Glutamatergic neuron (in vitro differentiated cells): Measurements from ENCODE around the gene MS4A2. TPM values are rescaled to one million over a fixed set of nuclear protein-coding genes. Genes with fewer than 3 reads are reported as not detected.
"Not testable (repeated sequence)": the region's sequence is repeated elsewhere in the genome, so short reads cannot be mapped to it uniquely, and the experiment has no call there.

Experiments used
- DNase-seq: peaks from one replicate; pipeline ENCODE4 v3.0.0; 2022
- H3K27ac Mint-ChIP-seq: one replicate; pipeline ENCODE4 v1.8.0; 2020; ENCODE audit warnings: mild to moderate bottlenecking, mixed read lengths, inconsistent platforms; ENCODE audit not compliant: unreplicated experiment
- H3K27me3 Mint-ChIP-seq: one replicate; pipeline ENCODE4 v1.8.0; 2020; ENCODE audit warnings: mild to moderate bottlenecking, moderate library complexity, mixed read lengths, inconsistent platforms; ENCODE audit not compliant: unreplicated experiment
- H3K36me3 Mint-ChIP-seq: one replicate; pipeline ENCODE4 v1.8.0; 2020; ENCODE audit warnings: mild to moderate bottlenecking, mixed read lengths, inconsistent platforms; ENCODE audit not compliant: unreplicated experiment
- H3K4me1 Mint-ChIP-seq: one replicate; pipeline ENCODE4 v1.8.0; 2020; ENCODE audit warnings: mild to moderate bottlenecking, low read depth, mixed read lengths, inconsistent platforms; ENCODE audit not compliant: unreplicated experiment
- H3K4me3 Mint-ChIP-seq: one replicate; pipeline ENCODE4 v1.8.0; 2020; ENCODE audit warnings: mild to moderate bottlenecking, mixed read lengths, inconsistent platforms; ENCODE audit not compliant: unreplicated experiment
- H3K9me3 Mint-ChIP-seq: one replicate; pipeline ENCODE4 v1.8.0; 2020; ENCODE audit warnings: mild to moderate bottlenecking, moderate library complexity, mixed read lengths, inconsistent platforms; ENCODE audit not compliant: unreplicated experiment
- CTCF ChIP-seq: fragments of 200-600 bp; sonication (generic); IDR thresholded peaks from one replicate; pipeline ENCODE4 v1.5.0; 2021; ENCODE audit not compliant: partially characterized antibody, unreplicated experiment
- total RNA-seq: library from RNA; stranded (reverse); fragmentation: NEBNext Ultra II Directional; extraction: Animal tissue kit (Norgen Biotek cat#: 25700); gene quantifications from one replicate; pipeline ENCODE4 v1.2.1, GENCODE V29; 2021; ENCODE audit not compliant: unreplicated experiment

Gene MS4A2
- total RNA-seq, 1 donor from 2014 or later, result not detected

GRCh38 chr11:60100516-60100915 lies 12.1 kb downstream of the MS4A2 start:
- Mint-ChIP-seq H3K27ac (no peak overlapping the region), H3K9me3 (peaks cover 2% of the 10 kb centered on the region), H3K27me3 (no peaks in the 10 kb centered on the region), H3K4me1 (no peaks in the 10 kb centered on the region), H3K4me3 (no peak overlapping the region), H3K36me3 (no peaks in the 10 kb centered on the region)
- no peak for TF ChIP-seq CTCF
- no peak for DNase-seq

- H3K36me3 Mint-ChIP-seq, H3K9me3 Mint-ChIP-seq, H3K27me3 Mint-ChIP-seq: not testable (repeated sequence)
These were observed 12.9 kb downstream of the MS4A2 start for GRCh38 chr11:60101368-60101767.

GRCh38 chr11:60104471-60105115 lies 16.1 kb downstream of the MS4A2 start:
- DNase-seq, H3K9me3 Mint-ChIP-seq: not testable (repeated sequence)

More at GRCh38 chr11:60101368-60101767, 12.9 kb downstream of the MS4A2 start:
- not testable (repeated sequence) for DNase-seq, H3K4me1 Mint-ChIP-seq, H3K4me3 Mint-ChIP-seq, H3K27ac Mint-ChIP-seq

GRCh38 chr11:60108631-60109030 lies 20.2 kb downstream of the MS4A2 start:
- DNase-seq, H3K36me3 Mint-ChIP-seq, H3K27me3 Mint-ChIP-seq, H3K4me1 Mint-ChIP-seq, H3K4me3 Mint-ChIP-seq, H3K9me3 Mint-ChIP-seq, H3K27ac Mint-ChIP-seq: not testable (repeated sequence)

More at GRCh38 chr11:60104471-60105115, 16.1 kb downstream of the MS4A2 start:
- H3K27ac Mint-ChIP-seq, H3K4me3 Mint-ChIP-seq, H3K36me3 Mint-ChIP-seq, H3K4me1 Mint-ChIP-seq, H3K27me3 Mint-ChIP-seq: not testable (repeated sequence)

GRCh38 chr11:60111793-60112192 lies 23.3 kb downstream of the MS4A2 start:
- no peak overlapping the region for H3K27ac Mint-ChIP-seq
- DNase-seq, result no peak
- H3K4me1 Mint-ChIP-seq, result no peaks in the 10 kb centered on the region
- no peak overlapping the region for H3K4me3 Mint-ChIP-seq
- H3K9me3 Mint-ChIP-seq, result no peaks in the 10 kb centered on the region
- no peak for TF ChIP-seq CTCF
- no peaks in the 10 kb centered on the region for H3K27me3 Mint-ChIP-seq
- H3K36me3 Mint-ChIP-seq, result no peaks in the 10 kb centered on the region

GRCh38 chr11:60116996-60117790 lies 28.7 kb downstream of the MS4A2 start:
- no peak for DNase-seq
- H3K4me3 Mint-ChIP-seq, result no peak overlapping the region
- H3K9me3 Mint-ChIP-seq, result no peaks in the 10 kb centered on the region
- H3K27ac Mint-ChIP-seq, result no peak overlapping the region
- no peaks in the 10 kb centered on the region for H3K27me3 Mint-ChIP-seq
- no peaks in the 10 kb centered on the region for H3K36me3 Mint-ChIP-seq
- TF ChIP-seq CTCF, result no peak
- H3K4me1 Mint-ChIP-seq, result no peaks in the 10 kb centered on the region
